Esophagus squamous epithelium (tissue), 4 donors: Measurements from ENCODE around the gene UFSP2.

Source experiments
- POLR2A ChIP-seq, 4 donors: fragments of 450-650 bp; IDR thresholded peaks; one replicate each; pipeline ENCODE4 v1.6.1; 2017; ENCODE audit warnings: antibody characterized with exemption in 4 of 4, mild to moderate bottlenecking in 4 of 4, moderate library complexity in 3 of 4
- TF ChIP-seq, protein P1 (sequence below), 6 experiments: fragments of 450-650 bp in 4 of 6; fragments of 200-600 bp in 2 of 6; sonication (generic) in 2 of 6; IDR thresholded peaks; one replicate each; pipeline ENCODE4 v1.5.1; 2016 to 2019; ENCODE audit warnings: antibody characterized with exemption in 6 of 6, mild to moderate bottlenecking in 4 of 6, moderate library complexity in 4 of 6

DNA sequence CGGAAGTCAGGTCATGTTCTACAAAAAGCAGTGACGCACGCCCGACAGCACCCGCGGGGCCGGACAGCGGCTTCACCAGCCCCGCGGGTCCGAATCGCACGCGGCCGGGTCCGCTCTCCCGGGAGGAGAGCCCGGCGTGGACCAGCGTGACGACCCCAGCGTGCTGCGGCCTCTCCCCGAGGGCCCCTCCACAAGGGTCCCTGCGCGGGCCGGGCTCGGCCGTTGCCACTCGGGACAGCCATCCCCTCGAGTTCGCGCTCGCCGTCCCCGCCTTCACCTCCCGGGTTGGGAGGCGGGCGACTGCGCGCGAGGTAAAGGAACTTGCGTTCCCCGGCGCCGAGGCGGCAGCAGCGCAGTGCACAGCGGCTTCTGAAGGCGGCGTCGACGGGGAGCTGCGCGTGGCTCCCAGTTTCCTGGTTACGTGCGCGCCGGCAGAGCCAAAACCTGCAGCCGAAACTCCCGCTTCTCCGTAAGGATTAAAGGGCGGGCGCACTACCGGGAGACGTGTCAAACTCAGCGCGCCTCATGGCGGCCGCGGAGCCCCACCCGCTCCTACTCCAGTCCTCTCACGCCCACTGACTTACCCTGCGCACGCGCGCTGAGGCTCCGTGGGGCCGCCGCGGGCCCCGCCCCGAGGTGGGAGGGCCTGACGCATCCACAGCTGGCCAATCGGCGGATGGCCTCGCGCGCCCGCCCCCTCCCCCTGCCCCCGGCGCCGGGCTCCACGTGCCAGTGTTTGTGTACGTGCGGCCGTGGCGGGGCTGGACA lies 29.6 kb downstream of the UFSP2 start:
- TF ChIP-seq, protein P1, sequence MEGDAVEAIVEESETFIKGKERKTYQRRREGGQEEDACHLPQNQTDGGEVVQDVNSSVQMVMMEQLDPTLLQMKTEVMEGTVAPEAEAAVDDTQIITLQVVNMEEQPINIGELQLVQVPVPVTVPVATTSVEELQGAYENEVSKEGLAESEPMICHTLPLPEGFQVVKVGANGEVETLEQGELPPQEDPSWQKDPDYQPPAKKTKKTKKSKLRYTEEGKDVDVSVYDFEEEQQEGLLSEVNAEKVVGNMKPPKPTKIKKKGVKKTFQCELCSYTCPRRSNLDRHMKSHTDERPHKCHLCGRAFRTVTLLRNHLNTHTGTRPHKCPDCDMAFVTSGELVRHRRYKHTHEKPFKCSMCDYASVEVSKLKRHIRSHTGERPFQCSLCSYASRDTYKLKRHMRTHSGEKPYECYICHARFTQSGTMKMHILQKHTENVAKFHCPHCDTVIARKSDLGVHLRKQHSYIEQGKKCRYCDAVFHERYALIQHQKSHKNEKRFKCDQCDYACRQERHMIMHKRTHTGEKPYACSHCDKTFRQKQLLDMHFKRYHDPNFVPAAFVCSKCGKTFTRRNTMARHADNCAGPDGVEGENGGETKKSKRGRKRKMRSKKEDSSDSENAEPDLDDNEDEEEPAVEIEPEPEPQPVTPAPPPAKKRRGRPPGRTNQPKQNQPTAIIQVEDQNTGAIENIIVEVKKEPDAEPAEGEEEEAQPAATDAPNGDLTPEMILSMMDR (IDR thresholded peaks at IDR 0.05): no peak
- peak in 3 of 4 donors; percentile 73 to 84 (median 83) for TF ChIP-seq POLR2A (IDR thresholded peaks at IDR 0.05)
